ENCODE measurements around the gene DDX27.

The DDX27 gene

GRCh38 chr20:49279677-49280462 lies 60.7 kb downstream of the DDX27 start:
- no peak for DNase-seq

GRCh38 chr20:49280463-49281058 lies 61.3 kb downstream of the DDX27 start:
- DNase-seq = no peak

GRCh38 chr20:49281059-49281912 lies 62.1 kb downstream of the DDX27 start:
- DNase-seq = no peak

GRCh38 chr20:49281913-49282467 lies 62.8 kb downstream of the DDX27 start:
- no peak for DNase-seq

- DNase-seq = no peak
Observed at GRCh38 chr20:49282584-49283171, 63.5 kb downstream of the DDX27 start.

- DNase-seq = no peak
Observed at GRCh38 chr20:49283176-49283702, 64.0 kb downstream of the DDX27 start.

- DNase-seq = no peak
Observed at GRCh38 chr20:49283703-49284625, 64.7 kb downstream of the DDX27 start.

- no peak for DNase-seq
Observed at GRCh38 chr20:49284818-49285217, 65.6 kb downstream of the DDX27 start.

- DNase-seq = no peak
Observed at GRCh38 chr20:49285233-49285668, 66.0 kb downstream of the DDX27 start.

- no peak for DNase-seq
Observed at GRCh38 chr20:49285813-49286494, 66.7 kb downstream of the DDX27 start.

GRCh38 chr20:49286689-49287551 lies 67.7 kb downstream of the DDX27 start:
- DNase-seq = no peak

- DNase-seq = no peak
Observed at GRCh38 chr20:49287555-49288249, 68.5 kb downstream of the DDX27 start.

GRCh38 chr20:49288250-49288751 lies 69.1 kb downstream of the DDX27 start:
- no peak for DNase-seq

- DNase-seq = no peak
Observed at GRCh38 chr20:49288784-49289696, 69.8 kb downstream of the DDX27 start.

- DNase-seq = no peak
Observed at GRCh38 chr20:49290608-49291191, 71.5 kb downstream of the DDX27 start.

GRCh38 chr20:49291200-49291599 lies 72.0 kb downstream of the DDX27 start:
- DNase-seq = no peak

GRCh38 chr20:49292010-49292409 lies 72.8 kb downstream of the DDX27 start:
- no peak for DNase-seq

Data from activated T-cell treated with anti-CD3 and anti-CD28 coated beads for 4 hours (primary cell).